ENCODE data around the gene SLC44A5.

SLC44A5 gene

GRCh38 chr1:75630998-75631397 lies 20.1 kb upstream of the SLC44A5 start:
- TF ChIP-seq CTCF (IDR thresholded peaks at IDR 0.05; ENCODE audit: borderline replicate concordance, insufficient read depth, low read depth, low read length), result no peak
- H3K4me3 ChIP-seq (ENCODE audit: low read depth, low read length), result no peak overlapping the region

GRCh38 chr1:75630004-75630594 lies 19.2 kb upstream of the SLC44A5 start:
- no peak for TF ChIP-seq CTCF (IDR thresholded peaks at IDR 0.05; ENCODE audit: borderline replicate concordance, insufficient read depth, low read depth, low read length)
- H3K4me3 ChIP-seq (ENCODE audit: low read depth, low read length), result no peak overlapping the region

- no peak for TF ChIP-seq CTCF (IDR thresholded peaks at IDR 0.05; ENCODE audit: borderline replicate concordance, insufficient read depth, low read depth, low read length)
- H3K4me3 ChIP-seq (ENCODE audit: low read depth, low read length), result no peak overlapping the region
Observed at GRCh38 chr1:75625795-75626194, 14.9 kb upstream of the SLC44A5 start.

- H3K4me3 ChIP-seq (ENCODE audit: low read depth, low read length), result no peak overlapping the region
- TF ChIP-seq CTCF (IDR thresholded peaks at IDR 0.05; ENCODE audit: borderline replicate concordance, insufficient read depth, low read depth, low read length), result no peak
Observed at GRCh38 chr1:75618382-75618781, 7.5 kb upstream of the SLC44A5 start.

GRCh38 chr1:75616436-75617433 lies 5.8 kb upstream of the SLC44A5 start:
- no peak overlapping the region for H3K4me3 ChIP-seq (ENCODE audit: low read depth, low read length)
- no peak for TF ChIP-seq CTCF (IDR thresholded peaks at IDR 0.05; ENCODE audit: borderline replicate concordance, insufficient read depth, low read depth, low read length)

GRCh38 chr1:75615613-75616435 lies 4.9 kb upstream of the SLC44A5 start:
- TF ChIP-seq CTCF (IDR thresholded peaks at IDR 0.05; ENCODE audit: borderline replicate concordance, insufficient read depth, low read depth, low read length), result no peak
- no peak overlapping the region for H3K4me3 ChIP-seq (ENCODE audit: low read depth, low read length)
